Activated naive CD8-positive, alpha-beta T cell (primary cell): Measurements from ENCODE around the gene TMEM119.
"Not testable (repeated sequence)": the region's sequence is repeated elsewhere in the genome, so short reads cannot be mapped to it uniquely, and the experiment has no call there.

Experiments
- H3K27ac Mint-ChIP-seq: one replicate; pipeline ENCODE4 v1.8.0; 2021; ENCODE audit warnings: mixed read lengths
- H3K27me3 Mint-ChIP-seq: one replicate; pipeline ENCODE4 v1.8.0; 2021; ENCODE audit warnings: mixed read lengths
- H3K36me3 Mint-ChIP-seq: one replicate; pipeline ENCODE4 v1.8.0; 2021; ENCODE audit warnings: mixed read lengths
- H3K4me1 Mint-ChIP-seq: one replicate; pipeline ENCODE4 v1.8.0; 2021; ENCODE audit warnings: low read depth, mixed read lengths
- H3K4me3 Mint-ChIP-seq: one replicate; pipeline ENCODE4 v1.8.0; 2021; ENCODE audit warnings: mild to moderate bottlenecking, mixed read lengths
- H3K9me3 Mint-ChIP-seq: one replicate; pipeline ENCODE4 v1.8.0; 2021; ENCODE audit warnings: low read depth, mixed read lengths

The TMEM119 gene

GRCh38 chr12:108564724-108565123 is 33.2 kb downstream of the TMEM119 start:
- Mint-ChIP-seq H3K27me3 (no peaks in the 10 kb centered on the region), H3K4me3 (no peak overlapping the region), H3K9me3 (no peaks in the 10 kb centered on the region), H3K27ac (peak overlapping the region; percentile 41), H3K36me3 (peaks cover 10% of the 10 kb centered on the region), H3K4me1 (peaks cover 61% of the 10 kb centered on the region)

GRCh38 chr12:108563804-108564151 is 34.1 kb downstream of the TMEM119 start:
- H3K36me3 Mint-ChIP-seq, result peaks cover 8% of the 10 kb centered on the region
- H3K27me3 Mint-ChIP-seq, result no peaks in the 10 kb centered on the region
- H3K9me3 Mint-ChIP-seq, result no peaks in the 10 kb centered on the region
- peak overlapping the region; percentile 100 for H3K4me3 Mint-ChIP-seq
- peaks cover 59% of the 10 kb centered on the region for H3K4me1 Mint-ChIP-seq
- H3K27ac Mint-ChIP-seq, result peak overlapping the region; percentile 90

GRCh38 chr12:108563136-108563803 is 34.6 kb downstream of the TMEM119 start:
- H3K4me3 Mint-ChIP-seq, result peak overlapping the region; percentile 100
- peaks cover 57% of the 10 kb centered on the region for H3K4me1 Mint-ChIP-seq
- no peaks in the 10 kb centered on the region for H3K9me3 Mint-ChIP-seq
- H3K27me3 Mint-ChIP-seq, result no peaks in the 10 kb centered on the region
- H3K27ac Mint-ChIP-seq, result peak overlapping the region; percentile 90
- H3K36me3 Mint-ChIP-seq, result peaks cover 4% of the 10 kb centered on the region

GRCh38 chr12:108562348-108563135 is 35.3 kb downstream of the TMEM119 start, which contains the start of gene ISCU:
Gene ISCU, plus strand, starts transcription at chr12:108562596. Its CDS starts 27 bp downstream, at chr12:108562623.
- Mint-ChIP-seq H3K9me3 (no peaks in the 10 kb centered on the region), H3K4me1 (peaks cover 57% of the 10 kb centered on the region), H3K27ac (peak within 1 kb of the TSS; percentile 100), H3K36me3 (peaks cover 2% of the 10 kb centered on the region), H3K4me3 (peak within 1 kb of the TSS; percentile 100), H3K27me3 (no peaks in the 10 kb centered on the region)

GRCh38 chr12:108561852-108562347 is 36.0 kb downstream of the TMEM119 start:
- H3K27ac Mint-ChIP-seq, result peak overlapping the region; percentile 100
- H3K36me3 Mint-ChIP-seq, result peaks cover 2% of the 10 kb centered on the region
- peaks cover 57% of the 10 kb centered on the region for H3K4me1 Mint-ChIP-seq
- H3K27me3 Mint-ChIP-seq, result no peaks in the 10 kb centered on the region
- peak overlapping the region; percentile 100 for H3K4me3 Mint-ChIP-seq
- H3K9me3 Mint-ChIP-seq, result no peaks in the 10 kb centered on the region

GRCh38 chr12:108560752-108561719 is 36.8 kb downstream of the TMEM119 start, which contains the start of gene SART3:
Gene SART3, minus strand, starts transcription at chr12:108561173. Its CDS starts 19 bp downstream, at chr12:108561154.
- Mint-ChIP-seq H3K36me3 (peaks cover 2% of the 10 kb centered on the region), H3K27me3 (no peaks in the 10 kb centered on the region), H3K4me1 (peaks cover 58% of the 10 kb centered on the region), H3K4me3 (peak within 1 kb of the TSS; percentile 100), H3K27ac (peak within 1 kb of the TSS; percentile 100), H3K9me3 (no peaks in the 10 kb centered on the region)

GRCh38 chr12:108560321-108560721 is 37.6 kb downstream of the TMEM119 start:
- Mint-ChIP-seq H3K9me3 (no peaks in the 10 kb centered on the region), H3K27me3 (no peaks in the 10 kb centered on the region), H3K4me1 (peaks cover 58% of the 10 kb centered on the region), H3K4me3 (peak overlapping the region; percentile 100), H3K27ac (peak overlapping the region; percentile 100), H3K36me3 (peaks cover 2% of the 10 kb centered on the region)

- Mint-ChIP-seq H3K4me3 (peak overlapping the region; percentile 100), H3K4me1 (peaks cover 63% of the 10 kb centered on the region), H3K36me3 (peaks cover 4% of the 10 kb centered on the region), H3K27me3 (no peaks in the 10 kb centered on the region), H3K9me3 (no peaks in the 10 kb centered on the region), H3K27ac (peak overlapping the region; percentile 100)
Observed at GRCh38 chr12:108559748-108560147, 38.1 kb downstream of the TMEM119 start.

GRCh38 chr12:108559007-108559655 is 38.8 kb downstream of the TMEM119 start:
- no peaks in the 10 kb centered on the region for H3K9me3 Mint-ChIP-seq
- H3K4me1 Mint-ChIP-seq, result peaks cover 59% of the 10 kb centered on the region
- H3K36me3 Mint-ChIP-seq, result peaks cover 5% of the 10 kb centered on the region
- peak overlapping the region; percentile 66 for H3K27ac Mint-ChIP-seq
- H3K4me3 Mint-ChIP-seq, result peak overlapping the region; percentile 100
- H3K27me3 Mint-ChIP-seq, result no peaks in the 10 kb centered on the region

GRCh38 chr12:108555383-108555782 is 42.5 kb downstream of the TMEM119 start:
- Mint-ChIP-seq H3K4me3 (peak overlapping the region; percentile 30), H3K4me1 (peaks cover 87% of the 10 kb centered on the region)
- H3K27me3 Mint-ChIP-seq, H3K27ac Mint-ChIP-seq, H3K9me3 Mint-ChIP-seq, H3K36me3 Mint-ChIP-seq: not testable (repeated sequence)

- H3K27me3 Mint-ChIP-seq, result no peaks in the 10 kb centered on the region
- no peak overlapping the region for H3K27ac Mint-ChIP-seq
- no peaks in the 10 kb centered on the region for H3K9me3 Mint-ChIP-seq
- peaks cover 3% of the 10 kb centered on the region for H3K36me3 Mint-ChIP-seq
- peaks cover 80% of the 10 kb centered on the region for H3K4me1 Mint-ChIP-seq
- H3K4me3 Mint-ChIP-seq, result peak overlapping the region; percentile 38
Observed at GRCh38 chr12:108553799-108554198, 44.1 kb downstream of the TMEM119 start.

GRCh38 chr12:108551535-108551934 is 46.3 kb downstream of the TMEM119 start:
- no peaks in the 10 kb centered on the region for H3K9me3 Mint-ChIP-seq
- peaks cover 59% of the 10 kb centered on the region for H3K4me1 Mint-ChIP-seq
- H3K4me3 Mint-ChIP-seq, result peak overlapping the region; percentile 74
- H3K36me3 Mint-ChIP-seq, result peaks cover 10% of the 10 kb centered on the region
- H3K27me3 Mint-ChIP-seq, result no peaks in the 10 kb centered on the region
- H3K27ac Mint-ChIP-seq, result no peak overlapping the region

- H3K27me3 Mint-ChIP-seq, result no peaks in the 10 kb centered on the region
- peaks cover 45% of the 10 kb centered on the region for H3K4me1 Mint-ChIP-seq
- no peak overlapping the region for H3K4me3 Mint-ChIP-seq
- H3K27ac Mint-ChIP-seq, result no peak overlapping the region
- no peaks in the 10 kb centered on the region for H3K9me3 Mint-ChIP-seq
- H3K36me3 Mint-ChIP-seq, result peaks cover 7% of the 10 kb centered on the region
Observed at GRCh38 chr12:108548954-108549521, 48.8 kb downstream of the TMEM119 start.

GRCh38 chr12:108547686-108548085 is 50.2 kb downstream of the TMEM119 start:
- H3K27me3 Mint-ChIP-seq, result no peaks in the 10 kb centered on the region
- H3K4me3 Mint-ChIP-seq, result no peak overlapping the region
- no peak overlapping the region for H3K27ac Mint-ChIP-seq
- peaks cover 7% of the 10 kb centered on the region for H3K36me3 Mint-ChIP-seq
- no peaks in the 10 kb centered on the region for H3K9me3 Mint-ChIP-seq
- peaks cover 37% of the 10 kb centered on the region for H3K4me1 Mint-ChIP-seq
